IMR-90 (cell line): ENCODE data around the gene CST9L. TPM values are rescaled to one million over a fixed set of nuclear protein-coding genes. Genes with fewer than 3 reads are reported as not detected.

Source experiments
- ATAC-seq: fragments of 200-7000 bp; cut with Tn5 transposase; 2 replicates; pipeline ENCODE4 v1.9.1; 2020; ENCODE audit warnings: low read depth, mild to moderate bottlenecking, moderate library complexity
- BruUV-seq: library from RNA; stranded (reverse); fragments of 400-500 nt; replicated peaks from 2 replicates; lab custom pipeline; 2021; lab: Mats Ljungman, UMichigan
- CTCF ChIA-PET: fragments of 300-600 bp; formaldehyde crosslinking; extraction: SDS; loops from one replicate; lab custom pipeline; 2021; ENCODE audit warnings: antibody characterized with exemption; lab: Yijun Ruan, JAX
- POLR2A ChIA-PET: fragments of 300-600 bp; sonication (Branson Sonifier 250); formaldehyde crosslinking; loops from one replicate; lab custom pipeline; 2022; ENCODE audit warnings: antibody characterized with exemption; ENCODE audit not compliant: unreplicated experiment; lab: Charles Lee
- DNase-seq: peaks from one replicate; pipeline ENCODE4 v3.0.0; 2013
- H2AFZ ChIP-seq: replicated peaks from 2 replicates; pipeline ENCODE3; 2013; ENCODE audit warnings: low read length, mild to moderate bottlenecking; ENCODE audit not compliant: poor library complexity
- H2AK5ac ChIP-seq: 2 replicates; pipeline ENCODE4 v1.6.1; 2013; ENCODE audit warnings: low read depth, low read length, inconsistent platforms
- H2AK9ac ChIP-seq: replicated peaks from 2 replicates; pipeline ENCODE3; 2013; ENCODE audit warnings: mild to moderate bottlenecking, low read depth, low read length, moderate library complexity; ENCODE audit not compliant: poor library complexity
- H2BK120ac ChIP-seq: 2 replicates; pipeline ENCODE4 v1.6.1; 2013; ENCODE audit warnings: low read depth, low read length, inconsistent platforms
- H2BK15ac ChIP-seq: 3 replicates; pipeline ENCODE4 v1.6.1; 2013; ENCODE audit warnings: low read depth, low read length, inconsistent platforms
- H2BK20ac ChIP-seq: 2 replicates; pipeline ENCODE4 v1.6.1; 2013; ENCODE audit warnings: low read depth, mild to moderate bottlenecking, inconsistent platforms, low read length, moderate library complexity
- H2BK5ac ChIP-seq: 2 replicates; pipeline ENCODE4 v1.6.1; 2013; ENCODE audit warnings: mild to moderate bottlenecking, low read depth, low read length, inconsistent platforms; ENCODE audit not compliant: poor library complexity, severe bottlenecking
- H3K14ac ChIP-seq: replicated peaks from 2 replicates; pipeline ENCODE4 v1.6.1; 2013; ENCODE audit warnings: low read depth, low read length, inconsistent platforms
- H3K18ac ChIP-seq: 2 replicates; pipeline ENCODE4 v1.6.1; 2013; ENCODE audit warnings: low read depth, low read length, control low read depth
- H3K23ac ChIP-seq: 2 replicates; pipeline ENCODE4 v1.6.1; 2013; ENCODE audit warnings: low read depth, low read length, inconsistent platforms
- H3K27ac ChIP-seq: 2 replicates; pipeline ENCODE4 v1.5.1; 2013; ENCODE audit warnings: mild to moderate bottlenecking, control low read depth, low read length; ENCODE audit not compliant: insufficient read depth
- H3K27me3 ChIP-seq: 2 replicates; pipeline ENCODE4 v1.6.1; 2013; ENCODE audit warnings: low read length; ENCODE audit not compliant: control insufficient read depth, insufficient read depth
- H3K36me3 ChIP-seq: 2 replicates; pipeline ENCODE4 v1.6.1; 2013; ENCODE audit warnings: low read length, mixed read lengths; ENCODE audit not compliant: control insufficient read depth, insufficient read depth
- H3K4ac ChIP-seq: 2 replicates; pipeline ENCODE4 v1.6.1; 2013; ENCODE audit warnings: low read depth, low read length, inconsistent platforms
- H3K4me1 ChIP-seq: 2 replicates; pipeline ENCODE4 v1.6.1; 2013; ENCODE audit warnings: low read length, mixed read lengths; ENCODE audit not compliant: control insufficient read depth, insufficient read depth
- H3K4me2 ChIP-seq: 2 replicates; pipeline ENCODE4 v1.6.1; 2013; ENCODE audit warnings: low read depth, mild to moderate bottlenecking, control low read depth, low read length, moderate library complexity
- H3K4me3 ChIP-seq: 2 replicates; pipeline ENCODE4 v1.5.1; 2013; ENCODE audit warnings: low read depth, mild to moderate bottlenecking, control low read depth, low read length, moderate library complexity; ENCODE audit not compliant: insufficient read depth
- H3K56ac ChIP-seq: 2 replicates; pipeline ENCODE4 v1.6.1; 2013; ENCODE audit warnings: low read length, inconsistent platforms; ENCODE audit not compliant: insufficient read depth; ENCODE audit errors: extremely low read depth
- H3K79me1 ChIP-seq, 2 experiments: 2 replicates each; pipeline ENCODE4 v1.6.1; 2013; ENCODE audit warnings: low read length in 2 of 2, inconsistent platforms in 1 of 2, low read depth in 1 of 2
- H3K9ac ChIP-seq: 2 replicates; pipeline ENCODE4 v1.6.1; 2013; ENCODE audit warnings: low read depth, low read length, control low read depth
- H3K9me1 ChIP-seq: 2 replicates; pipeline ENCODE4 v1.6.1; 2013; ENCODE audit warnings: low read length, inconsistent platforms; ENCODE audit not compliant: insufficient read depth
- H3K9me3 ChIP-seq: 2 replicates; pipeline ENCODE4 v1.6.1; 2013; ENCODE audit warnings: low read length; ENCODE audit not compliant: control insufficient read depth, insufficient read depth
- H4K20me1 ChIP-seq: 2 replicates; pipeline ENCODE4 v1.6.1; 2013; ENCODE audit warnings: low read length, inconsistent platforms; ENCODE audit not compliant: insufficient read depth
- H4K5ac ChIP-seq: 2 replicates; pipeline ENCODE4 v1.6.1; 2013; ENCODE audit warnings: mild to moderate bottlenecking, low read depth, low read length, control low read depth
- H4K8ac ChIP-seq, 2 experiments: 2 replicates each; pipeline ENCODE4 v1.6.1; 2013; ENCODE audit warnings: low read depth in 2 of 2, low read length in 2 of 2, control low read depth in 1 of 2, inconsistent platforms in 1 of 2
- H4K91ac ChIP-seq: 2 replicates; pipeline ENCODE4 v1.6.1; 2013; ENCODE audit warnings: low read depth, low read length, inconsistent platforms; ENCODE audit not compliant: insufficient read depth
- BHLHE40 ChIP-seq: fragments of 150-350 bp; IDR thresholded peaks from 2 replicates; pipeline ENCODE4 v1.6.1; 2016; ENCODE audit warnings: mild to moderate bottlenecking, low read depth, low read length
- CEBPB ChIP-seq: IDR thresholded peaks from 2 replicates; pipeline ENCODE4 v1.6.1; 2012; ENCODE audit warnings: low read depth, low read length, improper control_type of control experiment
- CHD1 ChIP-seq: IDR thresholded peaks from 2 replicates; pipeline ENCODE4 v1.6.1; 2012; ENCODE audit warnings: low read depth, low read length, improper control_type of control experiment
- CTCF ChIP-seq: conservative IDR thresholded peaks from 2 replicates; pipeline ENCODE4 v1.5.1; 2012; ENCODE audit warnings: mild to moderate bottlenecking, low read depth, low read length, improper control_type of control experiment
- ELK1 ChIP-seq: fragments of 150-350 bp; IDR thresholded peaks from 2 replicates; pipeline ENCODE4 v1.6.1; 2016; ENCODE audit warnings: low read depth, mild to moderate bottlenecking, low read length, moderate library complexity, borderline replicate concordance
- FOS ChIP-seq: fragments of 150-350 bp; IDR thresholded peaks from 2 replicates; pipeline ENCODE4 v1.6.1; 2016; ENCODE audit warnings: low read depth, low read length
- MAFK ChIP-seq: IDR thresholded peaks from 2 replicates; pipeline ENCODE4 v1.6.1; 2012; ENCODE audit warnings: low read depth, low read length, improper control_type of control experiment
- MAZ ChIP-seq: IDR thresholded peaks from 2 replicates; pipeline ENCODE4 v1.6.1; 2012; ENCODE audit warnings: low read depth, mild to moderate bottlenecking, low read length, improper control_type of control experiment, moderate library complexity, borderline replicate concordance
- MXI1 ChIP-seq: IDR thresholded peaks from 2 replicates; pipeline ENCODE4 v1.6.1; 2012; ENCODE audit warnings: low read depth, mild to moderate bottlenecking, low read length, moderate library complexity, borderline replicate concordance
- NFE2L2 ChIP-seq: fragments of 150-350 bp; IDR thresholded peaks from 2 replicates; pipeline ENCODE4 v1.6.1; 2016; ENCODE audit warnings: low read depth, mild to moderate bottlenecking, low read length
- POLR2A ChIP-seq: IDR thresholded peaks from 2 replicates; pipeline ENCODE4 v1.6.1; 2012; ENCODE audit warnings: mild to moderate bottlenecking, low read depth, low read length
- RAD21 ChIP-seq: IDR thresholded peaks from 2 replicates; pipeline ENCODE4 v1.6.1; 2012; ENCODE audit warnings: low read length, improper control_type of control experiment
- RCOR1 ChIP-seq: IDR thresholded peaks from 2 replicates; pipeline ENCODE4 v1.6.1; 2012; ENCODE audit warnings: mild to moderate bottlenecking, low read length, improper control_type of control experiment; ENCODE audit not compliant: insufficient replicate concordance
- RFX5 ChIP-seq: IDR thresholded peaks from 2 replicates; pipeline ENCODE4 v1.8.0; 2012; ENCODE audit warnings: low read depth, mild to moderate bottlenecking, low read length, moderate library complexity
- SMC3 ChIP-seq: fragments of 150-350 bp; IDR thresholded peaks from 2 replicates; pipeline ENCODE4 v1.6.1; 2016; ENCODE audit warnings: low read depth, mild to moderate bottlenecking, antibody characterized with exemption, low read length, moderate library complexity
- USF2 ChIP-seq: fragments of 150-350 bp; IDR thresholded peaks from 2 replicates; pipeline ENCODE4 v1.6.1; 2017; ENCODE audit warnings: mild to moderate bottlenecking, antibody characterized with exemption, low read length, low read depth
- WGBS, 2 experiments: methylation state at CpG; one replicate each; pipeline versions ENCODE4 v1.1.5 to v1.1.7; 2013; ENCODE audit warnings: missing lambda C conversion rate in 2 of 2; ENCODE audit not compliant: insufficient read length in 1 of 2; ENCODE audit errors: extremely low coverage in 2 of 2; 5-methylcytosine and 5-hydroxymethylcytosine counted together
- dilution Hi-C: fragments of 300-500 bp; cut with HindIII; formaldehyde crosslinking; loops from one replicate; pipeline ENCODE4 v1.14.3; 2018; ENCODE audit warnings: low sequenced_read_pairs; ENCODE audit not compliant: unreplicated experiment
- in situ Hi-C: fragments of 300-500 bp; cut with MboI; formaldehyde crosslinking; loops from 3 replicates; pipeline ENCODE4 v1.14.3; 2019; ENCODE audit warnings: low sequenced_read_pairs, inconsistent platforms, mixed read lengths
- intact Hi-C: fragments of 100-400 bp; cut with micrococcal nuclease; formaldehyde crosslinking; loops from 2 replicates; pipeline ENCODE4 v1.10.0; 2022
- polyA plus RNA-seq, 3 experiments: library from polyadenylated mRNA; depleted of rRNA; stranded (reverse); fragments of >200 nt; gene quantifications; 2 replicates each; pipeline ENCODE4 v1.2.3, GENCODE V29; 2012; ENCODE audit warnings: low replicate concordance in 1 of 3
- total RNA-seq: library from RNA; depleted of rRNA; stranded (reverse); fragments of >200 nt; gene quantifications from 2 replicates; pipeline ENCODE4 v1.2.3, GENCODE V29; 2012

The CST9L gene
- total and polyA plus RNA-seq, 2 of the 4 experiments (the other 2 are of a cell fraction), result not detected

GRCh38 chr20:23582293-23582692 is 14.0 kb upstream of the CST9L start:
- Histone ChIP-seq H3K9ac (no peak overlapping the region), H3K23ac (no peak overlapping the region), H3K27me3 (peaks cover 2% of the 10 kb centered on the region), H3K36me3 (no peaks in the 10 kb centered on the region), H4K5ac (no peak overlapping the region), H3K14ac (no peak overlapping the region), H3K56ac (no peak overlapping the region), H3K79me1 (no peaks in the 10 kb centered on the region), H3K18ac (no peak overlapping the region), H3K4me1 (no peaks in the 10 kb centered on the region), H4K20me1 (no peaks in the 10 kb centered on the region), H2BK5ac (no peak overlapping the region), H2BK120ac (no peak overlapping the region), H4K91ac (no peak overlapping the region), H3K9me1 (no peaks in the 10 kb centered on the region), H2AFZ (no peak overlapping the region), H3K9me3 (no peaks in the 10 kb centered on the region), H3K4me3 (no peak overlapping the region), H4K8ac (no peak overlapping the region), H3K4me2 (no peak overlapping the region), H2BK15ac (no peak overlapping the region), H2AK9ac (no peak overlapping the region), H2AK5ac (no peak overlapping the region), H2BK20ac (no peak overlapping the region), H3K4ac (no peak overlapping the region), H3K27ac (no peak overlapping the region)
- WGBS, 2 experiments, result 60% methylated on average over 1 of the region's 1 CpG; no CpG with 5 or more reads in 1 of the 2 experiments
- ATAC-seq, result no peak
- no TSS peak for BruUV-seq
- dilution Hi-C loops, result no loop called here
- intact Hi-C loops, result no loop called here
- no peak for TF ChIP-seq CTCF
- TF ChIP-seq RAD21, result no peak
- TF ChIP-seq CHD1, result no peak
- no peak for TF ChIP-seq MAFK
- no peak for TF ChIP-seq ELK1
- TF ChIP-seq MAZ, result no peak
- TF ChIP-seq FOS, result no peak
- no peak for TF ChIP-seq RCOR1
- TF ChIP-seq SMC3, result no peak
- TF ChIP-seq MXI1, result no peak
- TF ChIP-seq USF2, result no peak
- no peak for TF ChIP-seq NFE2L2
- TF ChIP-seq RFX5, result no peak
- no peak for TF ChIP-seq POLR2A
- no peak for TF ChIP-seq CEBPB
- TF ChIP-seq BHLHE40, result no peak
- in situ Hi-C loops, result no loop called here
- ChIA-PET CTCF (no interaction called here), POLR2A (no interaction called here)
- no peak for DNase-seq
